Measurements from ENCODE around the gene CDK17. TPM values are rescaled to one million over a fixed set of nuclear protein-coding genes. Genes with fewer than 3 reads are reported as not detected.

The CDK17 gene
- total and polyA plus RNA-seq, 2 donors from 2014 or later, result 6.6 to 35.7 TPM

DNA sequence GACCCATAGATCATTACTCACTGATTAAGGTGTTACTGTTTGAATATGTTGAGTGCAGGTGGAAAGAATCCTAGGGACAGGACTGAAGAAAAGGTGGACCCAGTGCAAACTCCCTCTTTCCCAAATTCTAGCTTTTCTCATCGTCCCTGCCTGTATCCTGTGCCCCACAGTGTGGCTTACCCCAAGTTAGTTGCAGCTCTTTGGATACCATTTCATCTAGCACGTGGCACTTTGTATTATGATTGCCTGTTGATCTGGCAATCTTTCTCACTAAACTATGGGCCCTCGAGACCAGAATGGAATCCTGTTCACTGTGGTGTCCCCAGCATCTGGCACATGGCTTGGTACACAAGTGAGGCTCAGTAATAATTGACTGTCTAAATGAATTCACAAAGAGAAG is 139.6 kb downstream of the CDK17 start:
- Histone ChIP-seq H3K27me3 (ENCODE audit: control insufficient read depth, insufficient read depth, low read length) (no peaks in the 10 kb centered on the region), H3K4me3 (ENCODE audit: low read length in 3 of 3) (no peak overlapping the region), H3K27ac (ENCODE audit: low read depth in 2 of 2, low read length in 2 of 2) (no peak overlapping the region), H3K4me1 (ENCODE audit: control insufficient read depth in 2 of 3, insufficient read depth in 2 of 3, low read depth in 1 of 3, low read length in 3 of 3) (no peaks in the 10 kb centered on the region), H3K9me3 (ENCODE audit: control insufficient read depth in 2 of 3, insufficient read depth in 1 of 3, low read length in 3 of 3) (no peaks in the 10 kb centered on the region), H3K9ac (ENCODE audit: low read length in 3 of 3) (no peak overlapping the region), H3K36me3 (ENCODE audit: control insufficient read depth in 2 of 3, insufficient read depth in 3 of 3, low read length in 3 of 3) (no peaks in the 10 kb centered on the region)
- DNase-seq (no peak), FAIRE-seq (no peak)
- TF ChIP-seq, protein P1, sequence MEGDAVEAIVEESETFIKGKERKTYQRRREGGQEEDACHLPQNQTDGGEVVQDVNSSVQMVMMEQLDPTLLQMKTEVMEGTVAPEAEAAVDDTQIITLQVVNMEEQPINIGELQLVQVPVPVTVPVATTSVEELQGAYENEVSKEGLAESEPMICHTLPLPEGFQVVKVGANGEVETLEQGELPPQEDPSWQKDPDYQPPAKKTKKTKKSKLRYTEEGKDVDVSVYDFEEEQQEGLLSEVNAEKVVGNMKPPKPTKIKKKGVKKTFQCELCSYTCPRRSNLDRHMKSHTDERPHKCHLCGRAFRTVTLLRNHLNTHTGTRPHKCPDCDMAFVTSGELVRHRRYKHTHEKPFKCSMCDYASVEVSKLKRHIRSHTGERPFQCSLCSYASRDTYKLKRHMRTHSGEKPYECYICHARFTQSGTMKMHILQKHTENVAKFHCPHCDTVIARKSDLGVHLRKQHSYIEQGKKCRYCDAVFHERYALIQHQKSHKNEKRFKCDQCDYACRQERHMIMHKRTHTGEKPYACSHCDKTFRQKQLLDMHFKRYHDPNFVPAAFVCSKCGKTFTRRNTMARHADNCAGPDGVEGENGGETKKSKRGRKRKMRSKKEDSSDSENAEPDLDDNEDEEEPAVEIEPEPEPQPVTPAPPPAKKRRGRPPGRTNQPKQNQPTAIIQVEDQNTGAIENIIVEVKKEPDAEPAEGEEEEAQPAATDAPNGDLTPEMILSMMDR (IDR thresholded peaks at IDR 0.05; ENCODE audit: borderline replicate concordance, extremely low read depth, insufficient read depth), result no peak
- intact Hi-C loops (cut with DNase I), result no loop called here

DNA sequence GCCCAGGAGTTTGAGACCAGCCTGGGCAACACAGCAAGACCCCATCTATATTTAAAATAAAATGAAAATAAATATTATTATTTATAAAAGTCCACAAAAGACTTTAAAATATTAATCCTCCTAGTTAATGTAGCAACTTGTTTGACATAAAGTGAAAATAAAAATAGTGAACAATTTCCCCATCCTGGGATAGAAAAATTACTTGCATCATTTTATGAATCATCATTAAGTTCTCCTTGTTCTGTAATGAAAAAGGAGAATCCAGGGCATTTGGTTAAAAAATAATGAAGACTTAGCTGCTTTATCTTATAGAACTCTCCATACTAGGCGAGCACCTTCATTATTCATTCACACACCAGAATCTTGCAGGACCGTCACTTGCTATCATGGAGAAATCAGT is 140.0 kb downstream of the CDK17 start:
- DNase-seq, result no peak
- Histone ChIP-seq H3K9ac (ENCODE audit: low read length in 3 of 3) (no peak overlapping the region), H3K27me3 (ENCODE audit: control insufficient read depth, insufficient read depth, low read length) (no peaks in the 10 kb centered on the region), H3K36me3 (ENCODE audit: control insufficient read depth in 2 of 3, insufficient read depth in 3 of 3, low read length in 3 of 3) (no peaks in the 10 kb centered on the region), H3K4me3 (ENCODE audit: low read length in 3 of 3) (no peak overlapping the region), H3K9me3 (ENCODE audit: control insufficient read depth in 2 of 3, insufficient read depth in 1 of 3, low read length in 3 of 3) (no peaks in the 10 kb centered on the region), H3K4me1 (ENCODE audit: control insufficient read depth in 2 of 3, insufficient read depth in 2 of 3, low read depth in 1 of 3, low read length in 3 of 3) (no peaks in the 10 kb centered on the region), H3K27ac (ENCODE audit: low read depth in 2 of 2, low read length in 2 of 2) (no peak overlapping the region)
- TF ChIP-seq, protein P1 (IDR thresholded peaks at IDR 0.05; ENCODE audit: borderline replicate concordance, extremely low read depth, insufficient read depth), result no peak
- FAIRE-seq, result no peak
- intact Hi-C loops (cut with DNase I), result no loop called here

DNA sequence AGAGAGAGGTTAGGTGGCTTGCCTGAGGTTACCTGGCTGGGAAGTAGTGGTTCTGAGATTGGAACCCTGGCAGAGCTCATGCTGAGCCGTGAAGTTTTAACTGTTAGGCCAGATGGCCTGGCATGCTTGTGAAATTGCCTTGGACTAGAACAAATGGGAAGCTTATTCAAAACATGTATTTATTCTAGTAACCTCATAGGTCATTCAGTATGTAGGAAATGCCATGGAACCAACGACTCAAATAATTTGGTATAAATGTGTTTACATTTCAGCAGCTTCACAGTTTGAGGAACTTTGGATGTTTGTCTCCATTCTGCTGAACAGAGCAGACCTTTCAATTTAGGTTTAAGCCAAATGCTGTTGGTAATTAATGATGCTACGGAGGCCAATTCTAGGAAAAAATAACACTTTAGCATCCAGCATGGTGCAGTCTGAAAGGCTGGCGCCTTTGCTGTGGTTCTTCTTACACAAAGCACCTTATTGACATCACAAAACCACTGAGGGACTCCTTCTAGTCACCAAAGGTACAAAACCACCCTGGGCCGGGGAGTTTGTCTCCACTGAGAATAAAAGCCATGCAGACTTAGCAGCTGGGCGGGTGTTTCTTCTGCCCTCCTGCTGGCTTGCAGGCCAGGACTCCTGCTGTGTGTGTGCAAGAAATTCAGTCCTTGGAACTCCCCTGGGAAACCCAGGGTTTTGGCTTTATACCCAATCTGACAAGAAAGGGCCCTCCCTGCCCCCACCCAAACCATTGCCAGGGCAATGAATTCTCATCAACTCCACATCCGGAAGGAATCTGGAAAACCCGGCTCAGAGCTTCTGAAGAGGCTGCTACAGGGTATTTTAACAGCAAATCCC is 141.9 kb downstream of the CDK17 start:
- Histone ChIP-seq H3K9ac (ENCODE audit: low read length in 3 of 3) (no peak overlapping the region), H3K27me3 (ENCODE audit: control insufficient read depth, insufficient read depth, low read length) (no peaks in the 10 kb centered on the region), H3K36me3 (ENCODE audit: control insufficient read depth in 2 of 3, insufficient read depth in 3 of 3, low read length in 3 of 3) (no peaks in the 10 kb centered on the region), H3K9me3 (ENCODE audit: control insufficient read depth in 2 of 3, insufficient read depth in 1 of 3, low read length in 3 of 3) (no peaks in the 10 kb centered on the region), H3K27ac (ENCODE audit: low read depth in 2 of 2, low read length in 2 of 2) (no peak overlapping the region), H3K4me1 (ENCODE audit: control insufficient read depth in 2 of 3, insufficient read depth in 2 of 3, low read depth in 1 of 3, low read length in 3 of 3) (peaks cover 0 to 4% (median 0%) of the 10 kb centered on the region in 3 donors), H3K4me3 (ENCODE audit: low read length in 3 of 3) (no peak overlapping the region)
- FAIRE-seq (no peak), DNase-seq (peak in 1 of 5 donors; percentile 51)
- TF ChIP-seq, protein P1 (IDR thresholded peaks at IDR 0.05; ENCODE audit: borderline replicate concordance, extremely low read depth, insufficient read depth), result no peak
- intact Hi-C loops (cut with DNase I), result no loop called here
